Upper lobe of left lung (tissue), 6 donors: ENCODE measurements around the gene PKNOX2. TPM values are rescaled to one million over a fixed set of nuclear protein-coding genes. Genes with fewer than 3 reads are reported as not detected.

Experiments
- ATAC-seq, 2 donors: fragments of 200-7000 bp; cut with Tn5 transposase; one replicate each; pipeline ENCODE4 v1.9.1; 2022; ENCODE audit warnings: mild to moderate bottlenecking in 2 of 2, moderate library complexity in 2 of 2; ENCODE audit not compliant: low FRiP score in 2 of 2
- DNase-seq, 2 donors: peaks; one replicate each; pipeline ENCODE4 v3.0.0-alpha.2; 2019 to 2020
- H3K27ac ChIP-seq, 4 donors: fragments of 200-600 bp; sonication (generic); one replicate each; pipeline ENCODE4 v1.5.1; 2016 to 2019
- H3K27me3 ChIP-seq, 4 donors: fragments of 200-600 bp; sonication (generic); one replicate each; pipeline ENCODE4 v1.5.1; 2017 to 2019
- H3K36me3 ChIP-seq, 4 donors: fragments of 200-600 bp; sonication (generic); one replicate each; pipeline ENCODE4 v1.5.1; 2016 to 2019
- H3K4me1 ChIP-seq, 4 donors: fragments of 200-600 bp; sonication (generic); one replicate each; pipeline ENCODE4 v1.5.1; 2018 to 2019
- H3K4me3 ChIP-seq, 4 donors: fragments of 200-600 bp; sonication (generic); one replicate each; pipeline ENCODE4 v1.5.1; 2017 to 2019; ENCODE audit warnings: mild to moderate bottlenecking in 2 of 4, moderate library complexity in 1 of 4
- H3K9me3 ChIP-seq, 4 donors: fragments of 200-600 bp; sonication (generic); one replicate each; pipeline ENCODE4 v1.5.1; 2018 to 2019
- CTCF ChIP-seq, 6 experiments: fragments of 450-650 bp in 4 of 6; fragments of 200-600 bp in 2 of 6; sonication (generic) in 2 of 6; IDR thresholded peaks; one replicate each; pipeline ENCODE4 v1.5.1; 2016 to 2019; ENCODE audit warnings: antibody characterized with exemption in 6 of 6
- EP300 ChIP-seq, 4 donors: sonication (generic); formaldehyde crosslinking; IDR thresholded peaks; one replicate each; pipeline ENCODE4 v1.5.1; 2017; ENCODE audit warnings: antibody characterized with exemption in 4 of 4, control low read depth in 2 of 4
- POLR2A ChIP-seq, 4 donors: fragments of 450-650 bp; IDR thresholded peaks; one replicate each; pipeline ENCODE4 v1.5.1; 2016 to 2017; ENCODE audit warnings: antibody characterized with exemption in 4 of 4, mild to moderate bottlenecking in 2 of 4
- POLR2AphosphoS5 ChIP-seq, 2 donors: sonication (generic); formaldehyde crosslinking; IDR thresholded peaks; one replicate each; pipeline ENCODE4 v1.5.1; 2017; ENCODE audit warnings: antibody characterized with exemption in 2 of 2
- WGBS, 2 donors: methylation state at CpG; one replicate each; pipeline ENCODE4 v1.1.5; 2017 to 2018; 5-methylcytosine and 5-hydroxymethylcytosine counted together
- total RNA-seq, 6 donors: library from RNA; depleted of rRNA in 4 of 6; stranded (reverse); fragments of >200 nt in 4 of 6; gene quantifications; one replicate each; pipeline versions ENCODE4 v1.1.0 to v1.2.1, GENCODE V29; 2016 to 2021
- donor health status: DM: no; HTN: no; CAD: no; lungs with moderate emphysema.
- donor health status: DM: no; HTN: yes; CAD: no; lungs with severe emphysema.

Gene PKNOX2
- total RNA-seq, 6 donors from 2014 or later: 2.9 to 15.5 (median 8.4) TPM

GRCh38 chr11:125416981-125417935 is 252.7 kb downstream of the PKNOX2 start:
- DNase-seq (no peak), ATAC-seq (no peak)
- no peaks in the 10 kb centered on the region for H3K36me3 ChIP-seq
- no peaks in the 10 kb centered on the region for H3K27me3 ChIP-seq
- TF ChIP-seq CTCF (IDR thresholded peaks at IDR 0.05) (no peak), POLR2A (IDR thresholded peaks at IDR 0.05) (no peak)
- H3K4me1 ChIP-seq: no peaks in the 10 kb centered on the region
- H3K27ac ChIP-seq: no peak overlapping the region
- H3K9me3 ChIP-seq: no peaks in the 10 kb centered on the region
- H3K4me3 ChIP-seq: no peak overlapping the region
- WGBS, 2 donors: 73 to 78% methylated on average over 13 to 20 of the region's 20 CpGs

GRCh38 chr11:125418396-125418795 is 253.8 kb downstream of the PKNOX2 start:
- DNase-seq (no peak), ATAC-seq (no peak)
- Histone ChIP-seq H3K36me3 (no peaks in the 10 kb centered on the region), H3K4me1 (no peaks in the 10 kb centered on the region), H3K9me3 (no peaks in the 10 kb centered on the region), H3K27me3 (no peaks in the 10 kb centered on the region), H3K4me3 (no peak overlapping the region), H3K27ac (no peak overlapping the region)
- TF ChIP-seq POLR2AphosphoS5 (IDR thresholded peaks at IDR 0.05) (no peak), CTCF (IDR thresholded peaks at IDR 0.05) (no peak), POLR2A (IDR thresholded peaks at IDR 0.05) (no peak), EP300 (IDR thresholded peaks at IDR 0.05) (no peak)
- WGBS, 2 donors: 75 to 77% methylated on average over 5 to 9 of the region's 9 CpGs

GRCh38 chr11:125422681-125423080 is 258.1 kb downstream of the PKNOX2 start:
- no peak for ATAC-seq
- WGBS, 2 donors: 81% methylated on average over 4 of the region's 4 CpGs
- no peak overlapping the region for H3K4me3 ChIP-seq
- TF ChIP-seq POLR2A (IDR thresholded peaks at IDR 0.05) (no peak), EP300 (IDR thresholded peaks at IDR 0.05) (no peak), CTCF (IDR thresholded peaks at IDR 0.05) (no peak), POLR2AphosphoS5 (IDR thresholded peaks at IDR 0.05) (no peak)
- H3K9me3 ChIP-seq: no peaks in the 10 kb centered on the region
- H3K36me3 ChIP-seq: no peaks in the 10 kb centered on the region
- no peak overlapping the region for H3K27ac ChIP-seq
- no peaks in the 10 kb centered on the region for H3K27me3 ChIP-seq
- no peaks in the 10 kb centered on the region for H3K4me1 ChIP-seq
- no peak for DNase-seq

- Histone ChIP-seq H3K27me3 (no peaks in the 10 kb centered on the region), H3K36me3 (no peaks in the 10 kb centered on the region), H3K4me3 (no peak overlapping the region), H3K9me3 (no peaks in the 10 kb centered on the region), H3K27ac (no peak overlapping the region), H3K4me1 (no peaks in the 10 kb centered on the region)
- 38 to 40% methylated on average over 9 of the region's 9 CpGs for WGBS, 2 donors
- ATAC-seq (no peak), DNase-seq (no peak)
- TF ChIP-seq EP300 (IDR thresholded peaks at IDR 0.05) (no peak), CTCF (IDR thresholded peaks at IDR 0.05) (peak in 1 of 6 experiments; percentile 11)
Measured at GRCh38 chr11:125423247-125423849, 258.8 kb downstream of the PKNOX2 start.
